Eye (tissue), 1 donor: ENCODE measurements around the gene IKBIP.
"Not testable (repeated sequence)": the region's sequence is repeated elsewhere in the genome, so short reads cannot be mapped to it uniquely, and the experiment has no call there.

Experiments used
- DNase-seq: peaks from one replicate; pipeline ENCODE4 v3.0.0-alpha.2; 2015

Gene IKBIP

GRCh38 chr12:98644712-98645571 is at the start of gene IKBIP, which contains the start of gene APAF1:
IKBIP (minus strand) TSS chr12:98644788; CDS start chr12:98644701, 87 bp downstream.
APAF1 (plus strand) TSS chr12:98645290; CDS start chr12:98648360, 3,070 bp downstream.
- DNase-seq, result peak; percentile 99

GRCh38 chr12:98691351-98691750 is 46.8 kb upstream of the IKBIP start:
- DNase-seq, result no peak

- no peak for DNase-seq
These were observed 42.0 kb upstream of the IKBIP start for GRCh38 chr12:98686603-98687002.

GRCh38 chr12:98684199-98684598 is 39.6 kb upstream of the IKBIP start:
- no peak for DNase-seq

GRCh38 chr12:98679611-98680005 is 35.0 kb upstream of the IKBIP start:
- no peak for DNase-seq

- no peak for DNase-seq
These were observed 34.5 kb upstream of the IKBIP start for GRCh38 chr12:98678946-98679610.

- no peak for DNase-seq
These were observed 33.8 kb upstream of the IKBIP start for GRCh38 chr12:98678236-98678945.

GRCh38 chr12:98674841-98675240 is 30.3 kb upstream of the IKBIP start:
- no peak for DNase-seq

GRCh38 chr12:98671459-98671858 is 26.9 kb upstream of the IKBIP start:
- no peak for DNase-seq

- DNase-seq, result no peak
These were observed 25.2 kb upstream of the IKBIP start for GRCh38 chr12:98669751-98670150.

GRCh38 chr12:98660521-98660920 is 15.9 kb upstream of the IKBIP start:
- no peak for DNase-seq

- DNase-seq, result no peak
These were observed 11.9 kb upstream of the IKBIP start for GRCh38 chr12:98656289-98657101.

GRCh38 chr12:98653866-98654493 is 9.4 kb upstream of the IKBIP start:
- DNase-seq, result peak; percentile 72

- DNase-seq, result no peak
These were observed 6.7 kb upstream of the IKBIP start for GRCh38 chr12:98651328-98651727.

GRCh38 chr12:98646294-98647090 is 1.9 kb upstream of the IKBIP start:
- DNase-seq, result peak; percentile 42

GRCh38 chr12:98645572-98646067 is 1.0 kb upstream of the IKBIP start:
- peak; percentile 71 for DNase-seq

GRCh38 chr12:98644433-98644711 is 216 bp downstream of the IKBIP start:
- no peak for DNase-seq

GRCh38 chr12:98642801-98643200 is 1.8 kb downstream of the IKBIP start:
- not testable (repeated sequence) for DNase-seq

- no peak for DNase-seq
These were observed 5.1 kb downstream of the IKBIP start for GRCh38 chr12:98639491-98639890.

- DNase-seq, result no peak
These were observed 6.6 kb downstream of the IKBIP start for GRCh38 chr12:98638009-98638408.

GRCh38 chr12:98637068-98637467 is 7.5 kb downstream of the IKBIP start:
- no peak for DNase-seq
